NCI-H2227 (cell line): ENCODE results near the gene NKAIN2.
A peak's percentile ranks its signal among the peaks of the same experiment; 100 is the strongest.

ENCODE experiments used
- DNase-seq: peaks from one replicate; lab custom pipeline; 2025; ENCODE audit not compliant: unreplicated experiment; lab: John Stamatoyannopoulos, UW

Gene NKAIN2

DNA sequence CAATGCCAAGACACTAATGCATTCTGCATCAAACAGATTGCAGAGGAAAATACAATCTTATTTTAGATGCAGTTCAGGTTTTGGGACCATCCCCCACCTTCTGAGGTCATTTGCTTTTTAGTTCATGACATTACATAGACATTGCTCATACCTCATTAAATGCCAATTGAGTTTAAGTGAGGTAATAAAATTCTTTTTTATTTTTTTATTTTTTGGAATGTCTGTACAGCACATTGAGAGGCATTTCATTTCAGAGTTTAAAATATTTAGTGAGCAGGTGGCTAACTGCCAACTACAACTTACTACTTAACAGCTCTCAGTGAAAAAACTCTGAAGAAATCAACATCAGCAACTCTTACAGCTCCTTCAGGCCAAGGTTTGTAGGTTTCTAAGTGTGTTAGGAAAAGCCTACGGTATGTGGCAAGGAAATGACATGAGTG lies 676.3 kb downstream of the NKAIN2 start:
- DNase-seq = no peak

DNA sequence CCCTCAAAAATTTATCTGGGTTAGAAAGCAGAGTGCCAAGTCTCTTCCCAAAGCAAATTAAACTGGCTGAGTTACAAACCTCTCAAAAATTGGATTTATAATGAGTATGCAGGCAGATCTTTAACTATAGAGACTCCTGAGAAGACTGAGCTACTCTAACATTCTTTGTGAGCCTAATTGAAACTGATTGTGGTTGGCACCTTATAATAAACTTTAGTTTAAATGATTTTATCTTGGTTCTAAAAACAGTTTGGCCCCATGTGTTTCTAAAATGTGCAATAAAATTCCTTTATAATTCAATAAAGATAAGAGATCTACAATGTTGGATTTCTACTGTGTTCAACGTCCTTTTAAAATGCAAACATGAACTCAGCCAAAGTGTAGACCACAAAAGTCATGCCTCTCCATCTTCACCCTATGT lies 678.4 kb downstream of the NKAIN2 start:
- DNase-seq = no peak

DNA sequence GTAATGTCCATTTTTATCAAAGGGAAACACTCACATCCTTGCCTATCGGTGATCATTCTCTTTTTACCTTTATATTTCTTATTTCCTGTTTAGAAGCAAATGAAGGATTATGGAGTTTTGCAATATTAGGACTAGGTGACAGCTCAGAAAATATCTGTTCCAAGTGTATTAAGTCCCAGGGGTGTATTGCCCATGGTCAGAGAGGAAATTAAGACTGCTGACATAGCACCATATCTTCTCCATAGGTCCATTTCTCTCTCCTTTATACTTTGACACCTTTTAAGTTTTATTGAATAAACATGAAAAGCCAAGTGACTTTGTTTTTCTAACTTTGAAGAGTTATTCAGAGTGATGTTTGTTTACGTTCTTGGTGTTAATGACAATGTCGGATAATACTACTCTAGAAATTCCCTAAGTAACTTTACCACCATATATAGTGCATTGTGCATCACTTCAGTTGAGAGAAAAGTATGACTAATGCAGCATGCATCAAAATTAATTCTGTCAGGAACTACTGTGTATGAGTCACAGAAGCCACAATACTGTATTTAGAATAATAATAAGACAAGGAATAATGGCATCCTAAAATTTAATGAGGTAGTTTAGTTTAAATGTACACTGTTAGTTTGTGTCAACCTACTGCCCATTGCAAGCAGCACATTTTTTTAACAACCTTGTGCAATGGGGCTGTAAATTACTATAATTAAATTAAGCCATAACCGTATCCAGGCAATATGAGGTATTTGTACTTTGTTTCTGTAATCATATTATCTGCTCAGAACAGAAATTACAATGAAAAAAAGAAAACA lies 684.2 kb downstream of the NKAIN2 start:
- no peak for DNase-seq

DNA sequence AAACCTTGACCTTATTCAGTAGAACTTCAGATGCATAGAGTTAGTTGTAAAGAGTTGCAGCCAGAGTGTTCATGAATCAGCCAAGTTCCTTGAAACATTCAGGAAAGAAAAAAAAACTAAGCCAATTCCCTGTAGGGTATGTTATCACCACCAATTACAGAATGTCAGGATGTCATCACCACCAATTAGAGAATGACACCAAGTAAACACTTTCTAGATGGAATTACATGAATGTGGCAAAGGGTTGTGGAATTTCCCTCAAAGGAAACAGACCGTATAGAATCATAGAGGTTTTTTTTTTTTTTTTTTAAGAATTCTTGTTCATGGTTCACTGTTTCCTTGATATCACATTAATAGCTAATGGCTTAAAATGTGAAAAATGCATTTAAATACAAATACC lies 686.5 kb downstream of the NKAIN2 start:
- DNase-seq = no peak

DNA sequence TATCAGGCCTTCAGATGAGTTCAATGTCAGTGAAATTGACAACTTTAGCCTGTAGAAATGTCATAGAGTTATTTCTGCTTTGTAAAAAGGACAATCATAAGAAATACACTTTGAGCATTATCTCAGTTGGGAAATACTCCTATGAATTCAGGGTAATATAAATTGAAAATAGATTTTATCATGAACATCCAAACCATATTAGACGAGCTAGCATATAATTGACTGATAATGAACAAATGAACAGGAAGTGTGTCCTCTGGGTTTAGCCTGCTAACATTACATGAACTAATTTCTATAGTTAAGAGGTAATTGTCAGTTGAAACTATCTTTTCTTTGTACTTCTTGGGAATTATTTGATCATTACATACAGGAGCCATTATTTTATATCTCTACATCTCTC lies 689.6 kb downstream of the NKAIN2 start:
- no peak for DNase-seq

DNA sequence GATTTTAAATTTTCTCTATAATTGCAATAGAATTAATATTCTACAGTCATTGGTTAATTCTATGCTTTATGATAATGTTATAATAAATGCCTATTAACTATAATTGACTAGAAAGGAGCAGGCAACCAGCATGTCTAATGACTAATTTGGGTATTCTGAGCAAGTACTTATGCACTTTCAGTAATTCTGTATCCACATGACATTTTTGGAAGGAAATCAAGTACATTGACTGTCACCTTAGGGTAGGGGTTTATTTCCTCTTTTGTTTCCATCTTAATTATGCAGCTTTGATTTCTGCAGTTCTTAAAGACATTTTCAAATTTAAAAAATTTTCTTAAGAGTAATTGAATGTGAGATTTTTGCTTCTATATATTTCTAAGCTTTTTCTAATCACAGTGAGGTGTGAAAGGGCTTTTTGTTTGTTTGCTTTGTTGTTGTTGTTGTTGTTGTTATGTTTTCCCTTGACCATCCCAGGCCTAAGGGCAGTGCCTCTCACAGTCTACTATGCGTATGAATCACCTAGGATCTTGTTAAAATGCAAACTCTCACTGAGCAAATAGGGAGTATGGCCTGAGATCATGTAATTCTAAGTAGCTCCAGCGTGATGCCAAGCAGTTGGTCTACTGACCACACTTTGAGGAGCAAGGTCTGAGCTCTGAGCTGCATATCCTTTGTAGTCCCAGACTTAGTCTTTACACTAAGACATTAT lies 691.4 kb downstream of the NKAIN2 start:
- no peak for DNase-seq

DNA sequence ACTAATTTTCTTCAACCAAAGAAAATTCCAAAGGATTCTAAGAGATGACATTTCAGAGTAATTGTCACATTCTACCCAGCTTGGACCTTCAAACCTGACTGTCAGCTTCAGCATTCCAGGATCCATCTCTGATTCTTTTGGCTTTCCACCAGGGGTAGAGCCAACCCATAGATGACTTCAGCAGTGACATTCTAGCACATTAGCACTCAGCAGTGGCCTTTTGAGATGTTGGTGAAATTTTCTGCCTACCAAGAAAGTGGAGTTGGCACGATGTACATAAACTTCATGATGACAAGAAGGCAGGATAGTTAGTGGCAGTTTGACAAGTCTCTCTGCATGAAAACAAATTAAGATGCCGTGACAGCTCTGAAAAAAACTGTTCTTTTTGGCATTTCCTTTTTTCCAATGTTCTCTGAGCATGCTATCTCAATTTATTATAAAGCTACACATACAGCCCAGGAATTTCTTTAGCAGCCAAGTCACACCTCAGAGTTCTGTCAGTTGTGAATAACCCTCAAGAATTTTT lies 692.1 kb downstream of the NKAIN2 start:
- DNase-seq = no peak

DNA sequence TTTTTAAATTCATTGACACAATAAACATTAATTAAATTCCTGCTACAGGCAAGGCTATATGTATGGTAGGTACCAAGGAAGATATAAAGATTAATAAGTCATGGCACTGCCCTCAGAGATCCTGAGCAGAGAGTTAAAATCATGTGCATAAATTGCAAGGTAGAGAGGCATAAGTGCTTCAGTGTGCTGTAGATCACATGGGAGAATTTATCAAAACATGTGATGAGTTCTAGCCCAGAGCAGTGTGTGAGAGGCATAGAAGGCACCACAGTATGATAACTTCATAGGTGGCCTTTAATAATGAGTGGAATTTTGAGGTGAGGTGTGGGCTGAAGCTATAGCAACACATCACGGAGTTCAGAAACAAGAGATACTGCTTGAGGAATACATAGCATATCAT lies 692.7 kb downstream of the NKAIN2 start:
- no peak for DNase-seq

DNA sequence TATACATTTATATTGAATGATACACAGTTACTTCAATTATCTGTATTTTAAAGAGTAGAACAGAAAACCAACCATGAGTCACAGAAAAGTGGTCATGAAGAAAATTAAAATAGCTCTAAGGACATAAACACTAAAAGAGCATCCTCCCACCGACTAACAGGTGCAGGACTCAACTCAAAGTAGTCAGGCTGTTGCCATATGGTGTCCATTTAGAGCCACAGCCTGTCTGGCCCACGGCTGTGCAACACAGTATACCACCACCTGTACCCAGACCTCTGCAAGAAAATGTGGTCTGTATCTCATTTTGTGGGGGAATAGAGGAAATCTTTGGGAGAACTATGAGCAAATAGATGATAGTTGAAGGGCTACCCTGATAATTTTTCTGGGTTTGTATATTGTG lies 708.8 kb downstream of the NKAIN2 start:
- DNase-seq = no peak

DNA sequence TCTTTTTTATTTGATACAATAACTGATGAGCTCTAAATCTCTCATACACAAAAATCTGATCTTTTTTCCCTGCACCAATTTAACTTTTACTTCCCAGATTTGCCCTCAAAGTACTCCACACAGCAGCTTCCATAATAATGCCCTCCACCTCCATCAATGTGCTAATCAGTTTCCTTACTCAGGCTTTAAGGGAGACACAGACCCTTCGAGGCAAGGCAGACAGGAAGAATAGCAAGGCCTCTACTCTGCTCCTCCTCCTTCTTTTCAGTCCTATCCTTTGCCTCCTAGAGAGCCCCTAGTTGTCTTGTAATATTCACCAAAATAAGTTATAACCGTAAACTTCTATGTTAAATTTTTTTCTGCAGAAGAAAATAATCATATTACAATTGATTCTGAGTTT lies 713.7 kb downstream of the NKAIN2 start:
- no peak for DNase-seq

DNA sequence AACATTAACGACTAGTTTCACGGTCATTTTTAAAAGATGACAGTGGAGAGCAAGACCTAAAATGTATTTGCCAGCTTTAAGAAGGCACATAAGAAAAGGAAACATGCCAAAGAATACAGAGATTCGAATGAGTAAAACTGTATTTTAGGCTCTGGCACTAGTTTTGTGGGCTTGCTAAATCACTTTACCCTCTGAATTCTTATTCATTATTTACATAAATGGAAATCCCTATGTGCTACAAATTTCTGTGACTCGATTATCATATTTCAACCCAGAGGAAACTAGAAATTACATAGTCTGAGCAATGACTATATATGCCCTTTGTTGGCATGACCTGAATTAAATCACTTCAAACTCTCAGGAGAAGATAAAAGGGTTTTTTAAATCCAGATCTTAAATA lies 716.8 kb downstream of the NKAIN2 start:
- no peak for DNase-seq

DNA sequence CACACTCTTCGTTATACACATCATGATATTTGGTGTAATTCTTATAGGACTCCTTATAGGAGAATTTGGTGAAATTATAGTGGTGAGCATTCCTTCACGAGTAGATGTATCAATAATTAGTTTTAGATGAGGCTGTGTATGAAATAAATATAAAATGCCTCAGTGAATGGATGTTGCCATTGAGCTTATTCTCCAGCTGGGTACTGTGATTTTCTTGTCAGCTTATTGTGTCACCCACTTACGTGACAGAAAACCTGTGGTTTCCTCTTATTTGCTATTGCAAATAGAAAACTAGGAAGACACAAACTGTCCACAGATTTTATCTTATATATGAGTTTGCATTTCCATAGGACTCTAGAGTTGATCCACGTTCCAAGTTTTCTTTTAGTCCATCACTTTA lies 718.7 kb downstream of the NKAIN2 start:
- DNase-seq = no peak

DNA sequence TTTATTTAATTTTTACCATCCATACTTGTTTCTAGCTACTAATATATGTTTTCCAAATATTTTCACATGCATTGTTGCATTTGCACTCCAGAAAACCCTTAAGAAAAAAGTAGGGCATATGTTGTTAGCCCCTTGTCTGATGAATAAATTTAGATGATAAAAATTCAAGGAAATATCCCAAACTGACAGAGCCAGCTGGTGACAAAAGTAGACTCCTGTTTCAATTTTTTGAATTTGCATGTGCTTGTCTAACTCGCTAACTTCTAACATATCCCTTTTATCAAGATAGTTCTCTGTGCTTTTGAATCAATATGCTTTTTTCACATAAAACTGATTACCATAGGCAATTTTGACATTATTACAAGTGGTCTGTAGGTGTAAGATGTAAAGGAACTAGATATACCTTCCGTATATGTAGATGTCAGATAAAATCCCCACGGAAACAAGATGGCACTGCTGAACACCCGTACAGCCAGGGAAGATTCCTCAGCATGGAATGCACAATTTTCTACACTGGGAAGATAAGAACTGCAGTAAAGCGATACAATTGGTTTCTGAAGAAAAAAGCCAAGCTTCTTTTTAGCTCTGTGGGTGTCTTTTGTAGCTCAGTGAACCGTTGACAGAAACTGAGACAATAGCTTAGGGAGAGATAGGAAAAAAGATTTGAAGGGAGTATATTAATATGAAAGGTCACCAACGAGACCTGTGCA lies 721.0 kb downstream of the NKAIN2 start:
- peak; percentile 10 for DNase-seq

DNA sequence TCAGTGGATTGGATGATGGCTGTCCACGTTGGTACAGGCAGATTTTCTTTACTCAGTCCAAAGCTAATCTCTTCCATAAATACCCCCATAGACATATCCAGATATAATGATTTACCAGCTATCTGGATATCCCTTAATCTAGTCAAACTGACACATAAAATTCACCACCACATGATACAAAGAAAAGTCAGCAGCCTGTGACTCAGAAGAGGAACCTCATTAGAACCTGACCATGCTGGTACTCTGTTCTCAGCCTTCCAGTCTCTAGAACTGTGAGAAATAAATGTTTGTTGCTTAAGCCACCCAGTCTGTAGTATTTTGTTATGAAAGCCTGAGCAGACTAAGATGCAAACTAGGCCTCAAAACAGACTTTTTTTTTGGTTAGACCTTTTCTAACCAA lies 727.3 kb downstream of the NKAIN2 start:
- DNase-seq = no peak

DNA sequence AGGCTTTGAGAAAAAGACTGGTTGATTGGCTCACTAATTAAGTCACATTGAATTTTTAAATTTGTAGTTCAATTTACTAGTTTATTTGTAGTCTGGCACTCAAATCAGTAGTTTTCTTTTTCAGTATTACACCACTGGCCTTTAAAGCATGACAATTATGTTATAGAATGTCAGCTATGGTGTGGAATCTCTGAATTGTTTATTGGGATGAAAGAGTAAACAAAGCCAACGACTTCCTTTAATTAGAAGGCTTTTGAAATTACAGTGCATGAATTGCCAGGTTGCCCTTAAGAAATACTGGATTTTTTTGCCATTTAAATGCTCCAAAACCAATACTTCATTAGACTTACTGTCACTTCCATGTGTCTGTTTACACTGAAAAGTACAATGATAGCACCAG lies 731.6 kb downstream of the NKAIN2 start:
- DNase-seq = no peak

DNA sequence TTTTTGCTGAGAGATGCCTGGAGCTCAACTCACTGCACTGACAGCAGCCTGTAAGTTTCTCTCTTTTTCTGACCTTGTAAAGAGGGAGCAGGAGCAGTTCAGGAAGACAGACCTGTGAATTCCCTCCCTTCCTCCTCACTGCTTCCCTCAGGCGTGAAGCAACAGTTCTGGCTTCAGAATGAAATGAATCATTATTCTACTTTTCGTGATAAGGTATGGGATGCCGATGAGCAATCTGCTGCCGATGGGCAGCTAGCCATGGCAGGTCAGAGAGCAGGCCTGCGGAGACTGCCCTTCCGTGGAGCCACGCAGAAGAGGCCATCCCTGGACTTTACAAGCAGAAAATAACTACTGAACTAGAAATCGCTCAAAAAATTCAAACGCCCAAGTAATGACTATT lies 732.1 kb downstream of the NKAIN2 start:
- peak; percentile 8 for DNase-seq

DNA sequence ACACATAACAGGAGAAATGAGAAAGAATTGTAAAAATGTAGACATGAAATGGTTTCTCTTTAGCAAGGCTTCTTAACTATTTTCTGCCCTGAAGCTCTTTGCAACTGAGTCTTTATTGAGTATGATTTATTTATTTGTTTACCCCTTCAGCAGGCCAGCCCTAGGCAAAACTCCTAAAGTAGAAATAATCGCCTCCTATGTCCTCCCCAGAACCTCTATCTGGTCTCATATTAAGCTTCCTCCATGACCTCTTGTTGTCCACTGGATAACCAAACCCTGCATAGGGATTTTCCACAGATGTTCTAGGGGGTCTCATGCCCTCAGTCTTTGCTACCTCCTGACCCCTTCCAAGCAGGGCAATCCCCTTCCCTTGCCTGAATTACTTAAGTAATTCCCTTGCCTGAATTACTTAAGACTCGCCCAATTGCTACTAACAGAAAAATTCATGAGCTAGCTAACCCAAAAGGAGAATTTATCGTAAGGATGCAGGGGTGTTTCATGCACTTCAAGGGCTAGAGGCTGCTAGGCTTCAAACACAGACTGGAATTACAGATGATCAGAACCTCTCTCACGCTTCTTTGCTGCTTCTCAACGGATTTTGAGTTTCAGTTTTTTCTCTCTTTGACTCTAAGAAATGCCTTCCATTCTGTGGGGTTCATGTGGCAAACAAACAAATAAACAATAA lies 732.6 kb downstream of the NKAIN2 start:
- no peak for DNase-seq

DNA sequence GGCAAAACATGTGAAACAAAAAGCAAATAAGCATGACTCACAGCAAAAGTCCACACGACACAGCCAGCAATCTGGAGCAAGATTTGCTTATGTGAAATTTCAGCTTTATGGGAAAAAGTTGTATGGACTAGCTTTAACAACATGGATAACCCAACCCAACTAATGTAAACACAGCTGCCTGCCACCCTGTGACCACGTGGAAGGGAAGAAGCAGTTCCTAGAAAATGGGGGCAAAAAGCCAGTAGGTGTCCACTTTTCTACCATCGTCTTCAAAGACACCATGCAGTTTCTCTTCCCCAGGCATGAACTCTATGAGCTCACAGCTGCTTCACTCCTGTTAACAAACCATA lies 733.2 kb downstream of the NKAIN2 start:
- DNase-seq = no peak

DNA sequence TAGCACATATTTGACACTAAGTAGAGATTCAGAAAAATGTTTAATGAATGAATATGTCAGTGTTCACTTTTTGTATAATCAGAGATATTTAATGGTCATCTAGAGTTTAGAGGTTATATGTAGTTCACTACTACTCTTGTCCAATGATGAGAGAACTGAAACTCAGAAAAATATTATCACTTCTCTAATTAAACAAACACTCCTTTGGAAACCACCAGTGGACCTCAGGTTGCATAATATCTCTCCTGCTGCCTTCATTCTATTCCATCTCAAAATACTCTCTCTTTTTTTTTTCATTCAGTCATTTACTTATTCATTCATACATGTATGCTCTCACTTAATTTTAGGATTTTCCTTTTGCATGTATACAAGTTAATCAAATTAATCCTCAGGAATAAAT lies 735.4 kb downstream of the NKAIN2 start:
- DNase-seq = no peak

DNA sequence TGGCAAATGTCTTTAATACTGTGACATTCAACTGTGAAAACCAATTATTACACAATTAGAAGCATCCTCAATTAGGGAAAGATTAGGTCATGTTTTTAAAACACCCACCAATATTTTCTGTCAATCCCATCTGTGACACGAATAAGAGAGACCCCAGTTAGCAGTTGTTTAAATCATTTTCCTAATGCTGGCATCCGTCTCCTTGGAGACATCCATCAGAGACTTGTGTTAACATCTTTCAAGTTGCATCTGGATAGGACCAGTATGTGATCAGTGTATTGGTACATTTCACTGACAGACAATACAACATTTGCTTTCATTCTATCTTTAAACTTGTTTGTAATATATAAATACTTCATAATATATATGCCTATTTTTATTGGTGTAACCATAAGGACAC lies 737.9 kb downstream of the NKAIN2 start:
- DNase-seq = peak; percentile 28

DNA sequence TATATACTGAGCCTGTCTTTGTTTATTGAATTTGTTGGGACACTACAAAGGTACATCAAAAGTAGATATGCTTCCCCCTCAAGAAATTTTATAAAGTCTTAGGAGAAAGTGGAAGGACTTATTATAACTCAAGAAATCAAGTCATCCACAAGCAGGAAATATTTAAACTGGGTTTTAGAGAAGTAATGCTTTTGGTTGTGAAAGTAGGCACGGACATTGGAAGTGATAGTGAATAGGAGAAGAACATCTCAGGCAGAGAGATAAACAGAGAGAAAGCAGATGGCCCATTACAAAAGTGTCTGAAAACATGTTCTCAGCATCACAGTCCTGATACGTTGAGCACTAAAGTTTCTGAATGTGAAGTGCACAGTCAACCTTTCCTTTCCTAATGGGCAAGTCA lies 742.9 kb downstream of the NKAIN2 start:
- no peak for DNase-seq
